IMR-90 (cell line): ENCODE data around the gene SNX27. TPM values are rescaled to one million over a fixed set of nuclear protein-coding genes. Genes with fewer than 3 reads are reported as not detected.

Experiments
- ATAC-seq: fragments of 200-7000 bp; cut with Tn5 transposase; 2 replicates; pipeline ENCODE4 v1.9.1; 2020; ENCODE audit warnings: low read depth, mild to moderate bottlenecking, moderate library complexity
- BruUV-seq: library from RNA; stranded (reverse); fragments of 400-500 nt; replicated peaks from 2 replicates; lab custom pipeline; 2021; lab: Mats Ljungman, UMichigan
- CTCF ChIA-PET: fragments of 300-600 bp; formaldehyde crosslinking; extraction: SDS; loops from one replicate; lab custom pipeline; 2021; ENCODE audit warnings: antibody characterized with exemption; lab: Yijun Ruan, JAX
- POLR2A ChIA-PET: fragments of 300-600 bp; sonication (Branson Sonifier 250); formaldehyde crosslinking; loops from one replicate; lab custom pipeline; 2022; ENCODE audit warnings: antibody characterized with exemption; ENCODE audit not compliant: unreplicated experiment; lab: Charles Lee
- DNase-seq: peaks from one replicate; pipeline ENCODE4 v3.0.0; 2013
- H2AFZ ChIP-seq: replicated peaks from 2 replicates; pipeline ENCODE3; 2013; ENCODE audit warnings: low read length, mild to moderate bottlenecking; ENCODE audit not compliant: poor library complexity
- H2AK5ac ChIP-seq: 2 replicates; pipeline ENCODE4 v1.6.1; 2013; ENCODE audit warnings: low read depth, low read length, inconsistent platforms
- H2AK9ac ChIP-seq: replicated peaks from 2 replicates; pipeline ENCODE3; 2013; ENCODE audit warnings: mild to moderate bottlenecking, low read depth, low read length, moderate library complexity; ENCODE audit not compliant: poor library complexity
- H2BK120ac ChIP-seq: 2 replicates; pipeline ENCODE4 v1.6.1; 2013; ENCODE audit warnings: low read depth, low read length, inconsistent platforms
- H2BK15ac ChIP-seq: 3 replicates; pipeline ENCODE4 v1.6.1; 2013; ENCODE audit warnings: low read depth, low read length, inconsistent platforms
- H2BK20ac ChIP-seq: 2 replicates; pipeline ENCODE4 v1.6.1; 2013; ENCODE audit warnings: low read depth, mild to moderate bottlenecking, inconsistent platforms, low read length, moderate library complexity
- H2BK5ac ChIP-seq: 2 replicates; pipeline ENCODE4 v1.6.1; 2013; ENCODE audit warnings: mild to moderate bottlenecking, low read depth, low read length, inconsistent platforms; ENCODE audit not compliant: poor library complexity, severe bottlenecking
- H3K14ac ChIP-seq: replicated peaks from 2 replicates; pipeline ENCODE4 v1.6.1; 2013; ENCODE audit warnings: low read depth, low read length, inconsistent platforms
- H3K18ac ChIP-seq: 2 replicates; pipeline ENCODE4 v1.6.1; 2013; ENCODE audit warnings: low read depth, low read length, control low read depth
- H3K23ac ChIP-seq: 2 replicates; pipeline ENCODE4 v1.6.1; 2013; ENCODE audit warnings: low read depth, low read length, inconsistent platforms
- H3K27ac ChIP-seq: 2 replicates; pipeline ENCODE4 v1.5.1; 2013; ENCODE audit warnings: mild to moderate bottlenecking, control low read depth, low read length; ENCODE audit not compliant: insufficient read depth
- H3K27me3 ChIP-seq: 2 replicates; pipeline ENCODE4 v1.6.1; 2013; ENCODE audit warnings: low read length; ENCODE audit not compliant: control insufficient read depth, insufficient read depth
- H3K36me3 ChIP-seq: 2 replicates; pipeline ENCODE4 v1.6.1; 2013; ENCODE audit warnings: low read length, mixed read lengths; ENCODE audit not compliant: control insufficient read depth, insufficient read depth
- H3K4ac ChIP-seq: 2 replicates; pipeline ENCODE4 v1.6.1; 2013; ENCODE audit warnings: low read depth, low read length, inconsistent platforms
- H3K4me1 ChIP-seq: 2 replicates; pipeline ENCODE4 v1.6.1; 2013; ENCODE audit warnings: low read length, mixed read lengths; ENCODE audit not compliant: control insufficient read depth, insufficient read depth
- H3K4me2 ChIP-seq: 2 replicates; pipeline ENCODE4 v1.6.1; 2013; ENCODE audit warnings: low read depth, mild to moderate bottlenecking, control low read depth, low read length, moderate library complexity
- H3K4me3 ChIP-seq: 2 replicates; pipeline ENCODE4 v1.5.1; 2013; ENCODE audit warnings: low read depth, mild to moderate bottlenecking, control low read depth, low read length, moderate library complexity; ENCODE audit not compliant: insufficient read depth
- H3K56ac ChIP-seq: 2 replicates; pipeline ENCODE4 v1.6.1; 2013; ENCODE audit warnings: low read length, inconsistent platforms; ENCODE audit not compliant: insufficient read depth; ENCODE audit errors: extremely low read depth
- H3K79me1 ChIP-seq, 2 experiments: 2 replicates each; pipeline ENCODE4 v1.6.1; 2013; ENCODE audit warnings: low read length in 2 of 2, inconsistent platforms in 1 of 2, low read depth in 1 of 2
- H3K9ac ChIP-seq: 2 replicates; pipeline ENCODE4 v1.6.1; 2013; ENCODE audit warnings: low read depth, low read length, control low read depth
- H3K9me1 ChIP-seq: 2 replicates; pipeline ENCODE4 v1.6.1; 2013; ENCODE audit warnings: low read length, inconsistent platforms; ENCODE audit not compliant: insufficient read depth
- H3K9me3 ChIP-seq: 2 replicates; pipeline ENCODE4 v1.6.1; 2013; ENCODE audit warnings: low read length; ENCODE audit not compliant: control insufficient read depth, insufficient read depth
- H4K20me1 ChIP-seq: 2 replicates; pipeline ENCODE4 v1.6.1; 2013; ENCODE audit warnings: low read length, inconsistent platforms; ENCODE audit not compliant: insufficient read depth
- H4K5ac ChIP-seq: 2 replicates; pipeline ENCODE4 v1.6.1; 2013; ENCODE audit warnings: mild to moderate bottlenecking, low read depth, low read length, control low read depth
- H4K8ac ChIP-seq, 2 experiments: 2 replicates each; pipeline ENCODE4 v1.6.1; 2013; ENCODE audit warnings: low read depth in 2 of 2, low read length in 2 of 2, control low read depth in 1 of 2, inconsistent platforms in 1 of 2
- H4K91ac ChIP-seq: 2 replicates; pipeline ENCODE4 v1.6.1; 2013; ENCODE audit warnings: low read depth, low read length, inconsistent platforms; ENCODE audit not compliant: insufficient read depth
- FOS ChIP-seq: fragments of 150-350 bp; IDR thresholded peaks from 2 replicates; pipeline ENCODE4 v1.6.1; 2016; ENCODE audit warnings: low read depth, low read length
- MAFK ChIP-seq: IDR thresholded peaks from 2 replicates; pipeline ENCODE4 v1.6.1; 2012; ENCODE audit warnings: low read depth, low read length, improper control_type of control experiment
- POLR2A ChIP-seq: IDR thresholded peaks from 2 replicates; pipeline ENCODE4 v1.6.1; 2012; ENCODE audit warnings: mild to moderate bottlenecking, low read depth, low read length
- RAD21 ChIP-seq: IDR thresholded peaks from 2 replicates; pipeline ENCODE4 v1.6.1; 2012; ENCODE audit warnings: low read length, improper control_type of control experiment
- RCOR1 ChIP-seq: IDR thresholded peaks from 2 replicates; pipeline ENCODE4 v1.6.1; 2012; ENCODE audit warnings: mild to moderate bottlenecking, low read length, improper control_type of control experiment; ENCODE audit not compliant: insufficient replicate concordance
- WGBS, 2 experiments: methylation state at CpG; one replicate each; pipeline versions ENCODE4 v1.1.5 to v1.1.7; 2013; ENCODE audit warnings: missing lambda C conversion rate in 2 of 2; ENCODE audit not compliant: insufficient read length in 1 of 2; ENCODE audit errors: extremely low coverage in 2 of 2; 5-methylcytosine and 5-hydroxymethylcytosine counted together
- dilution Hi-C: fragments of 300-500 bp; cut with HindIII; formaldehyde crosslinking; loops from one replicate; pipeline ENCODE4 v1.14.3; 2018; ENCODE audit warnings: low sequenced_read_pairs; ENCODE audit not compliant: unreplicated experiment
- in situ Hi-C: fragments of 300-500 bp; cut with MboI; formaldehyde crosslinking; loops from 3 replicates; pipeline ENCODE4 v1.14.3; 2019; ENCODE audit warnings: low sequenced_read_pairs, inconsistent platforms, mixed read lengths
- intact Hi-C: fragments of 100-400 bp; cut with micrococcal nuclease; formaldehyde crosslinking; loops from 2 replicates; pipeline ENCODE4 v1.10.0; 2022
- polyA plus RNA-seq, 3 experiments: library from polyadenylated mRNA; depleted of rRNA; stranded (reverse); fragments of >200 nt; gene quantifications; 2 replicates each; pipeline ENCODE4 v1.2.3, GENCODE V29; 2012; ENCODE audit warnings: low replicate concordance in 1 of 3
- total RNA-seq: library from RNA; depleted of rRNA; stranded (reverse); fragments of >200 nt; gene quantifications from 2 replicates; pipeline ENCODE4 v1.2.3, GENCODE V29; 2012

SNX27 gene
- total and polyA plus RNA-seq, 2 of the 4 experiments (the other 2 are of a cell fraction) = 12.3 to 25.6 TPM

DNA sequence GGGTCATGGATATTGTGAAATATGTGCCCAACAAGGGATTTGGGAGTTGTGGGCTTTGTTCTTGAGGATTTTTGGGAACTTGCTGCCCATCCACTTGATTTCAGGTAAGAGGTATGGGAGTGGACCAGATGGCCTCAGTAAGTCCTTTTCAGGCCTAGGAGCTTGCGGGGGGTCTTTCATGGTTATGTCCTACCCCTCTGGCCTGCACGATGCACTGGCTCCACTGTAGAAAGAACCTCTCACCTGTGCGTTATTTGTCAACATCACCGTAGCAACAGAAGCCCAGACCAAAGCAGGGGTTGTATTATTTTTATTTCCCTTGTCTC, 118.1 kb downstream of the SNX27 start:
- no peak overlapping the region for H2AK9ac ChIP-seq
- no peak for ATAC-seq
- no TSS peak for BruUV-seq
- H3K4me1 ChIP-seq = peaks cover 2% of the 10 kb centered on the region; the same call in 1 of the 2 replicates
- H4K91ac ChIP-seq = no peak overlapping the region
- H2AK5ac ChIP-seq = no peak overlapping the region
- no peak overlapping the region for H3K27ac ChIP-seq
- H2BK120ac ChIP-seq = no peak overlapping the region
- no peaks in the 10 kb centered on the region for H4K20me1 ChIP-seq
- no peaks in the 10 kb centered on the region for H3K9me3 ChIP-seq
- H3K18ac ChIP-seq = no peak overlapping the region
- no peak overlapping the region for H3K9ac ChIP-seq
- H3K4me2 ChIP-seq = no peak overlapping the region
- H2BK5ac ChIP-seq = no peak overlapping the region
- H2BK20ac ChIP-seq = no peak overlapping the region
- no peak overlapping the region for H2AFZ ChIP-seq
- no peak overlapping the region for H3K14ac ChIP-seq
- no peaks in the 10 kb centered on the region for H3K9me1 ChIP-seq
- no peak overlapping the region for H4K5ac ChIP-seq
- no peak overlapping the region for H4K8ac ChIP-seq
- H3K27me3 ChIP-seq = peaks cover 53% of the 10 kb centered on the region
- no peak overlapping the region for H2BK15ac ChIP-seq
- POLR2A ChIA-PET = no interaction called here
- DNase-seq = no peak
- no peak overlapping the region for H3K4ac ChIP-seq
- 100% methylated on average over 1 of the region's 4 CpGs; no CpG with 5 or more reads in 1 of the 2 experiments for WGBS, 2 experiments
- H3K23ac ChIP-seq = no peak overlapping the region
- intact Hi-C loops = no loop called here
- no peak overlapping the region for H3K4me3 ChIP-seq
- H3K56ac ChIP-seq = no peak overlapping the region
- no peaks in the 10 kb centered on the region for H3K36me3 ChIP-seq
- CTCF ChIA-PET = no interaction called here
- no peak for TF ChIP-seq MAFK
- TF ChIP-seq RAD21 = no peak
- no peak for TF ChIP-seq RCOR1
- no peak for TF ChIP-seq FOS
- TF ChIP-seq POLR2A = no peak
- H3K79me1 ChIP-seq = no peaks in the 10 kb centered on the region
- in situ Hi-C loops = loop anchor here (10.0 kb wide), 1 partner anchor 195 kb away; no protein-coding TSS in a partner anchor
- dilution Hi-C loops = no loop called here
